ENCODE results near the gene MGLL.

MGLL gene

GRCh38 chr3:127676456-127676855 is 145.9 kb downstream of the MGLL start:
- H3F3A ChIP-seq (ENCODE audit: insufficient read depth, low read length), result no peaks in the 10 kb centered on the region
- no peaks in the 10 kb centered on the region for H3K79me2 ChIP-seq (ENCODE audit: insufficient read depth, low read length)
- TF ChIP-seq, protein P1, sequence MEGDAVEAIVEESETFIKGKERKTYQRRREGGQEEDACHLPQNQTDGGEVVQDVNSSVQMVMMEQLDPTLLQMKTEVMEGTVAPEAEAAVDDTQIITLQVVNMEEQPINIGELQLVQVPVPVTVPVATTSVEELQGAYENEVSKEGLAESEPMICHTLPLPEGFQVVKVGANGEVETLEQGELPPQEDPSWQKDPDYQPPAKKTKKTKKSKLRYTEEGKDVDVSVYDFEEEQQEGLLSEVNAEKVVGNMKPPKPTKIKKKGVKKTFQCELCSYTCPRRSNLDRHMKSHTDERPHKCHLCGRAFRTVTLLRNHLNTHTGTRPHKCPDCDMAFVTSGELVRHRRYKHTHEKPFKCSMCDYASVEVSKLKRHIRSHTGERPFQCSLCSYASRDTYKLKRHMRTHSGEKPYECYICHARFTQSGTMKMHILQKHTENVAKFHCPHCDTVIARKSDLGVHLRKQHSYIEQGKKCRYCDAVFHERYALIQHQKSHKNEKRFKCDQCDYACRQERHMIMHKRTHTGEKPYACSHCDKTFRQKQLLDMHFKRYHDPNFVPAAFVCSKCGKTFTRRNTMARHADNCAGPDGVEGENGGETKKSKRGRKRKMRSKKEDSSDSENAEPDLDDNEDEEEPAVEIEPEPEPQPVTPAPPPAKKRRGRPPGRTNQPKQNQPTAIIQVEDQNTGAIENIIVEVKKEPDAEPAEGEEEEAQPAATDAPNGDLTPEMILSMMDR (IDR thresholded peaks at IDR 0.05; ENCODE audit: low read length), result no peak
- TF ChIP-seq EZH2 (IDR thresholded peaks at IDR 0.05; ENCODE audit: borderline replicate concordance, low read length), result no peak
- H4K20me1 ChIP-seq (ENCODE audit: insufficient read depth, low read length), result no peaks in the 10 kb centered on the region
- no peak overlapping the region for H2AFZ ChIP-seq (ENCODE audit: low read length)
- peaks cover 16% of the 10 kb centered on the region for H3K4me1 ChIP-seq (ENCODE audit: insufficient read depth, low read length, severe bottlenecking)
- no peak overlapping the region for H3K27ac ChIP-seq (ENCODE audit: low read depth, low read length, poor library complexity, severe bottlenecking)
- no peaks in the 10 kb centered on the region for H3K9me3 ChIP-seq (ENCODE audit: low read length)
- H3K36me3 ChIP-seq (ENCODE audit: insufficient read depth, low read length), result no peaks in the 10 kb centered on the region
- no peak overlapping the region for H3K4me2 ChIP-seq (ENCODE audit: low read length)
- no peak overlapping the region for H3K9ac ChIP-seq (ENCODE audit: low read length)
- no peaks in the 10 kb centered on the region for H3K9me2 ChIP-seq (ENCODE audit: low read depth, low read length)
- no peak overlapping the region for H3K4me3 ChIP-seq (ENCODE audit: low read depth, low read length, poor library complexity, severe bottlenecking)
- H3K27me3 ChIP-seq (ENCODE audit: insufficient read depth, low read length), result no peaks in the 10 kb centered on the region; the same call in 1 of the 2 replicates

- Histone ChIP-seq H3K79me2 (ENCODE audit: insufficient read depth, low read length) (no peaks in the 10 kb centered on the region), H3K27me3 (ENCODE audit: insufficient read depth, low read length) (no peaks in the 10 kb centered on the region; the same call in 1 of the 2 replicates), H3F3A (ENCODE audit: insufficient read depth, low read length) (no peaks in the 10 kb centered on the region), H3K9me3 (ENCODE audit: low read length) (no peaks in the 10 kb centered on the region), H3K4me1 (ENCODE audit: insufficient read depth, low read length, severe bottlenecking) (peaks cover 17% of the 10 kb centered on the region), H3K9me2 (ENCODE audit: low read depth, low read length) (no peaks in the 10 kb centered on the region), H3K4me2 (ENCODE audit: low read length) (no peak overlapping the region), H3K4me3 (ENCODE audit: low read depth, low read length, poor library complexity, severe bottlenecking) (no peak overlapping the region), H3K36me3 (ENCODE audit: insufficient read depth, low read length) (no peaks in the 10 kb centered on the region), H3K27ac (ENCODE audit: low read depth, low read length, poor library complexity, severe bottlenecking) (no peak overlapping the region), H3K9ac (ENCODE audit: low read length) (no peak overlapping the region), H2AFZ (ENCODE audit: low read length) (no peak overlapping the region), H4K20me1 (ENCODE audit: insufficient read depth, low read length) (no peaks in the 10 kb centered on the region)
- no peak for TF ChIP-seq EZH2 (IDR thresholded peaks at IDR 0.05; ENCODE audit: borderline replicate concordance, low read length)
- TF ChIP-seq, protein P1 (IDR thresholded peaks at IDR 0.05; ENCODE audit: low read length), result no peak
Measured at GRCh38 chr3:127675651-127676391, 146.5 kb downstream of the MGLL start.

DNA sequence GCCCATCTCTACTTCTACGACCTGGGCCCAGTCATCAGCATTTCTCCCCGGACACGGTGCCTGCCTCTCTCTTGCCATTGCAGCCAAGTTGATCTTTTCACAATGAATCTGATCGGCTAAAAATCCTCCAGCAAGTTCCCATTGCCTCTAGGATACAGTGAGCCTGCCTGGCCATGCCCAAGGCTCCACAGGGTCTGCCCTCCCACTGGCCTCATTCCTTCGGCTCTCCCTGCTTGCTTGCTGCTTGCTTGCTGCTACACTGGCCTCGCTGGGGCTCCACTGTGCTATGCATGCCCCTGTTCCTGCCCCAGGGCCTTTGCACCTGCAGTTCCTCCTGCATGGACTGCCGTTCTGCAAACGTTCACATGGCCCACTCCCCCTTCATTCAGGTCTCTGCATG is 147.5 kb downstream of the MGLL start:
- Histone ChIP-seq H2AFZ (ENCODE audit: low read length) (no peak overlapping the region), H4K20me1 (ENCODE audit: insufficient read depth, low read length) (no peaks in the 10 kb centered on the region), H3K36me3 (ENCODE audit: insufficient read depth, low read length) (no peaks in the 10 kb centered on the region), H3K4me1 (ENCODE audit: insufficient read depth, low read length, severe bottlenecking) (peaks cover 17% of the 10 kb centered on the region), H3F3A (ENCODE audit: insufficient read depth, low read length) (no peaks in the 10 kb centered on the region), H3K4me3 (ENCODE audit: low read depth, low read length, poor library complexity, severe bottlenecking) (no peak overlapping the region), H3K27me3 (ENCODE audit: insufficient read depth, low read length) (no peaks in the 10 kb centered on the region; the same call in 1 of the 2 replicates), H3K79me2 (ENCODE audit: insufficient read depth, low read length) (no peaks in the 10 kb centered on the region), H3K9me3 (ENCODE audit: low read length) (no peaks in the 10 kb centered on the region), H3K9me2 (ENCODE audit: low read depth, low read length) (no peaks in the 10 kb centered on the region), H3K27ac (ENCODE audit: low read depth, low read length, poor library complexity, severe bottlenecking) (no peak overlapping the region), H3K4me2 (ENCODE audit: low read length) (no peak overlapping the region), H3K9ac (ENCODE audit: low read length) (no peak overlapping the region)
- no peak for TF ChIP-seq EZH2 (IDR thresholded peaks at IDR 0.05; ENCODE audit: borderline replicate concordance, low read length)
- TF ChIP-seq, protein P1 (IDR thresholded peaks at IDR 0.05; ENCODE audit: low read length), result no peak

All from OCI-LY1 (cell line).